T-helper 2 cell treated with Interferon-gamma antibody and Interleukin-4, amounts not matched to agents 5 μg/mL and 100 μg/mL, for 36 hours (primary cell): ENCODE measurements around the gene FAM210A.
A peak's percentile ranks its signal among the peaks of the same experiment; 100 is the strongest.

Experiments used
- DNase-seq: peaks from one replicate; pipeline ENCODE4 v3.0.0; 2021; ENCODE audit warnings: low spot score
- H3K27ac Mint-ChIP-seq: one replicate; pipeline ENCODE4 v1.8.0; 2021; ENCODE audit warnings: mild to moderate bottlenecking, mixed read lengths
- H3K27me3 Mint-ChIP-seq: one replicate; pipeline ENCODE4 v1.8.0; 2021; ENCODE audit warnings: low read depth, mixed read lengths
- H3K36me3 Mint-ChIP-seq: one replicate; pipeline ENCODE4 v1.8.0; 2021; ENCODE audit warnings: low read depth, mixed read lengths
- H3K4me1 Mint-ChIP-seq: one replicate; pipeline ENCODE4 v1.8.0; 2021; ENCODE audit warnings: low read depth, mixed read lengths
- H3K4me3 Mint-ChIP-seq: one replicate; pipeline ENCODE4 v1.8.0; 2022; ENCODE audit warnings: mild to moderate bottlenecking, moderate library complexity, mixed read lengths
- H3K9me3 Mint-ChIP-seq: one replicate; pipeline ENCODE4 v1.8.0; 2021; ENCODE audit warnings: mixed read lengths

Gene FAM210A

DNA sequence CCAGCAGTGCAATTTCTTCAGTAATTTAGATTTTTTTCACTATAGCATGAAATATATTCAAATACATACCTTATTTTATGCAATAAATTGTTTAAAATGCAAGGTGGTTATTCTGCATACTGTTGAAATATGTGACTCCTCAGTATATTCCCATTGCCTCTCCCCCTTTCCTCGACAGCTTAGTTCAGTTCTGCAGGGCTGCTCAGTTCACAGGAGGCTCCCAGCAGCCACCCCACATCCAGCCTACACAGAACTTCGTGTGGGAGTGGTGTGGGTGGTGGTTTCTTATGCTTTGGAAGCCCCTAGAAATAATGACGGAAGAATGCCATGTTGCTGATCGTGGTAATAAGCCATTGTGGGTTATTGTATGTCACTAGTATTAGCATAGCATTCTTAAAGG, 79.7 kb downstream of the FAM210A start:
- no peaks in the 10 kb centered on the region for H3K9me3 Mint-ChIP-seq
- no peak overlapping the region for H3K27ac Mint-ChIP-seq
- no peak for DNase-seq
- no peaks in the 10 kb centered on the region for H3K4me1 Mint-ChIP-seq
- H3K36me3 Mint-ChIP-seq, result peaks cover 7% of the 10 kb centered on the region
- no peaks in the 10 kb centered on the region for H3K27me3 Mint-ChIP-seq
- H3K4me3 Mint-ChIP-seq, result no peak overlapping the region

DNA sequence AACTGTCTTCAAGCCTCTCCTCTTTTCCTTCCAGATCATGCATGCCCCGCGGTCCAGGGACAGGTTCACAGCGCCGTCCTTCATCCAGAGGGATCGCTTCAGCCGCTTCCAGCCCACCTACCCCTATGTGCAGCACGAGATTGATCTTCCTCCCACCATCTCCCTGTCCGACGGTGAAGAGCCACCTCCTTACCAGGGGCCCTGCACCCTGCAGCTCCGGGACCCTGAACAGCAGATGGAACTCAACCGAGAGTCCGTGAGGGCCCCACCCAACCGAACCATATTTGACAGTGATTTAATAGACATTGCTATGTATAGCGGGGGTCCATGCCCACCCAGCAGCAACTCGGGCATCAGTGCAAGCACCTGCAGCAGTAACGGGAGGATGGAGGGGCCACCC, 81.3 kb downstream of the FAM210A start:
- Mint-ChIP-seq H3K4me3 (no peak overlapping the region), H3K9me3 (no peaks in the 10 kb centered on the region), H3K27me3 (no peaks in the 10 kb centered on the region), H3K4me1 (peaks cover 3% of the 10 kb centered on the region), H3K36me3 (peaks cover 12% of the 10 kb centered on the region), H3K27ac (no peak overlapping the region)
- DNase-seq, result no peak

DNA sequence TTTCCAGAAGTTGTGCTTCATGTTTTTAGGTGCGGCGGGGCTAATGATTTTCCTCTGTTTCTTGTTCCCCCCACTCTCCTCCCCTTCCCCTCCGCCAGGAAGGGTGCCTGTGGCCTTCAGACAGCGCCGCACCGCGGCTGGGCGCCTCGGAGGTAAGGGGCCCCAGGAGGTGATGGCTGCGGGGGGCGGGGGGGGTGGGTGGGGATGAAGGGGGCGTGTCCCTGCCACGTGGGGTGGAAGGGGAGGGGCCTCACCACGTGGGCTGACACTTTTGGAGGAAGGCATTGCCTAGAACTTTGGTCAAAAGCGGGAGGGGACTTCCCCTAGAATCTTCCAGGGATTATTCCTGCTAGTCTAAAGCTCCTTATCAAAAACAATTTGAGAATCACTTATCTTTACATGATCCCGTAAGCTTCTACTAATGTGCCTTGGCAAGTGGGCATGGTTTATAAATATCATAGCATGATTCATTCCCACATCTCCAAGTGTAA, 83.1 kb downstream of the FAM210A start:
- Mint-ChIP-seq H3K36me3 (peaks cover 12% of the 10 kb centered on the region), H3K4me1 (peaks cover 3% of the 10 kb centered on the region), H3K4me3 (no peak overlapping the region), H3K27ac (no peak overlapping the region), H3K27me3 (no peaks in the 10 kb centered on the region), H3K9me3 (no peaks in the 10 kb centered on the region)
- no peak for DNase-seq

DNA sequence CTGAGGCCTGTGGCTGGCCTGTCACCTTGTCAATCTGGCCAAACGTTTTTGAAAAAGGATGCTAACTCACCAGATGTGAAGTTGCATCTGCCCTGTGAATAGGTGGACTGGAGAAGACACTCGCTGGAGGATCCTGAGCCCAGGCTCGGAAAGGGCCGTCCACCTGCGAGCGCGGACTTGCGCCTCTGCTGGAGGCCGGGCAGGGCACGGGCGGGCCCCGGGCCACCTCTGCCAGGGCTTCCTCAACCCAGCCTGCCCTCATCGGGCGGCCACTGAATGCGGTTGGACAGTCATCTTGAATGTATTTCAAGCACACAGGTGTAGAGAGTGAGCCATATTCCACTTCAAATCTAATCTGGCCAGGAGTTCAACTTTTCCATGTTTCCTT, 83.9 kb downstream of the FAM210A start:
- Mint-ChIP-seq H3K27me3 (no peaks in the 10 kb centered on the region), H3K27ac (no peak overlapping the region), H3K4me3 (no peak overlapping the region), H3K9me3 (no peaks in the 10 kb centered on the region), H3K36me3 (peaks cover 12% of the 10 kb centered on the region), H3K4me1 (peaks cover 3% of the 10 kb centered on the region)
- no peak for DNase-seq

DNA sequence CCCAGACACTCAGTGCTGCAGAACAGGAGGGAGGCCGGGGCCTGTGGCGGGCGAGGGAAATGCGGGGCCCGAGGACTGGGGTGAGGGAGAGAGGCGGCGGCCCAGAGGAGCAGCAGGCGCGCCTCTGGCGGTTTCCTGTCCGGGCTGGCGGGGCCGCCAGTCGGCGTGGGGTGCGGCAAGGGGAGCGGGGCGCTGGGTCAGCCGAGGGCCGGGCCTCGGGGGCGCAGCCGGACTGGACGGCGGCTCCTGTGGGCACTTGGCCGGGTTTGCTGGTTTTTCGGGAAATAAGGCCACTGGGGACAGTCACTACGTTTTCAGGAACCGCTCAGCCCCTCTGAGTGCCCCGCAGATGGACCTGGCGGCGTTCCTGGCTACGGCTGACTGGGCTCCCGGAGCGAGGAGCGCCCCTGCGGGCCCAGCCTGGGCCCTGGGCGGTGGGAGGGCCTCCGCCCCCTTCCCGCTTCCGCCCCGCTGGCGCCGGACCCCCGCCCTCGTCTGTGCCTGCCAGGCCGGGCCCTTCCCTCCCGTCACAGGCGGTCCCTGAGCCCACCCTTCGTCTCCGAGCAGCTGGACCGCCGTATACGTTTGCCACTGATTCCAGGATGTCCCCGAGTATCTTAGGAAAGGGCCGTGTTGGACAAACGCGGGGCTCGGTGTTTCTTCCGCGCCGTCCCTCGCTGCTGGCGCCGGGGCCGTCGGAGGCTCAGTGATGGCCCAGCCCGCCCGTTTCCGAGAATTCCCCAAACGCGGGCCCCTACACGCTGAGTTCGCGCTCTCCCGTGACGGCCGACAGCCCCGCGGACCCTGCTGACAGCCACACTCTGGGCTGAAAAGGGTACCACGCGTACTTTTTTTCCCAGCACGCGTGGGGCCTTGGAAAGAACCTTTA, 84.6 kb downstream of the FAM210A start:
- Mint-ChIP-seq H3K4me3 (no peak overlapping the region), H3K27ac (no peak overlapping the region), H3K27me3 (no peaks in the 10 kb centered on the region)

DNA sequence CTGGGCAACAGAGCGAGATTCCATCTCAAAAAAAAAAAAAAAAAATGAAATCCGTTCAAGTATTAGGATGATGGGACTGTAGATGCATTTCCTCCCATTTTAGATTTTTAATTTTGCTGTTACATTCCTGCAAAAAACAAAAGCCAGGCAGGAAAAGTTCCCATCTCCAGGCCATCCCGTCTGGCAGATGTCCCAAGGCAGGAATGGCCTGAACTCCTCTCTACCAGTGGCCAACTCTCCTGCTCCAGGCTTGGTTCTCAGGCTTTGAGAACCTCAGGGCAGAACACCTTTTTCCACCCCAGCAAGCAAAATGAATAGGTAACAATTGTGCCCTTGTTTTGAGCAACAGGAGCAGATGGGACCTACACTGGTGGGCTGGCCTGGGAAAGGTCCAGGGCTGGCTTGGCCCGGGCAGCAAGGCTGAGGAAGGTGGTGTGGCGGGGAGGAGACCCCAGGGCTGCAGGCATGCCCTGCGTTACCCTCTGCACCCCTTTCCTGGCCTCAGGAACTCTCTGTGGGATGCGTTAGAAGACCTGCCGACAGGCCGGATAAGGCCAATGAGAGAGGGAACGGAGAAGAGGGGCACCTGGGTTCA, 86.0 kb downstream of the FAM210A start:
- Mint-ChIP-seq H3K27me3 (no peaks in the 10 kb centered on the region), H3K36me3 (peaks cover 10% of the 10 kb centered on the region), H3K4me3 (no peak overlapping the region), H3K27ac (no peak overlapping the region), H3K4me1 (peaks cover 3% of the 10 kb centered on the region), H3K9me3 (no peaks in the 10 kb centered on the region)
- no peak for DNase-seq

More for the DNA sequence above, 84.6 kb downstream of the FAM210A start:
- DNase-seq, result no peak
- Mint-ChIP-seq H3K4me1 (peaks cover 3% of the 10 kb centered on the region), H3K36me3 (peaks cover 12% of the 10 kb centered on the region), H3K9me3 (no peaks in the 10 kb centered on the region)

DNA sequence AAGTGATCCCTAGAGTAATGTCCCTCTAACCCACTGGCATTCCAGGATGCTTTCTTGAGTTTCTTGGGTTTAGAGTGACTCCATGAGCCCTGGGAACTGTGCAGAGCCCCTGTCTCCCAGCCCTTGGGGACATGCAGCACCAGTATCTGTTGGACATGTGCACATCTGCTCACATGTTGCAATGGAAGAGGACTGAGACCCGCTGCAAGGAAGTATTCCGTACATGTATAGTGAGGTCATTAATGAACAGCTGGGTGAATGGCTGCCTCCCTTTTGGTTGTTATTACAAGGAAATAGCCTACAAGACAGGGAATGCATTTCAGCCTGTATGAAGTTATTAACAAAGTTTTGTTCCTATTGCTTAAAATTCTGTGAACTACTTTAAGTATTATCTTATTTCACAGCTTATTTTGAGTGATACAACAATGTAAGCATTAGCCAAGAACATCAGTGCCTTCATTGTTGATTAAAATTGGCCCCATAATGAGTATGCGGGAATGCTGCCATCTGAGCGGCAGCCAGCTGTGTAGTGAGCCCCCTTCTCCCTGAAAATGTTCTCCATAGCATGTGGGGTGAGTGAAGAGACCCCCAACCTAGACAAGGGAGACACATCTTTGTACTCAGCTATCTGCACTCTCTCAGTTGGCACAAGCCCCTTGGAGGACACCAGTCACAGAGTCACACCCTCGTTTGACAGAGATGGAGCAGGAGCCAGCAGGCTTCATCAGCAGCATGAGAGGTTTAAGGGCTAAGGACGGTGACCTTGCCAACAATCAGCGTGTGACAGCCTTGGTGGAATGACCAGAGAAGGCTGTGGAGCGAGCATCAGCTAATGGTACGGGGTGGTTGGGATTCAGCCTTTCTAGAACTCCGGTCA, 87.4 kb downstream of the FAM210A start:
- Mint-ChIP-seq H3K4me3 (no peak overlapping the region), H3K9me3 (no peaks in the 10 kb centered on the region), H3K4me1 (peaks cover 3% of the 10 kb centered on the region), H3K27ac (no peak overlapping the region), H3K36me3 (peaks cover 7% of the 10 kb centered on the region), H3K27me3 (no peaks in the 10 kb centered on the region)
- DNase-seq, result no peak

DNA sequence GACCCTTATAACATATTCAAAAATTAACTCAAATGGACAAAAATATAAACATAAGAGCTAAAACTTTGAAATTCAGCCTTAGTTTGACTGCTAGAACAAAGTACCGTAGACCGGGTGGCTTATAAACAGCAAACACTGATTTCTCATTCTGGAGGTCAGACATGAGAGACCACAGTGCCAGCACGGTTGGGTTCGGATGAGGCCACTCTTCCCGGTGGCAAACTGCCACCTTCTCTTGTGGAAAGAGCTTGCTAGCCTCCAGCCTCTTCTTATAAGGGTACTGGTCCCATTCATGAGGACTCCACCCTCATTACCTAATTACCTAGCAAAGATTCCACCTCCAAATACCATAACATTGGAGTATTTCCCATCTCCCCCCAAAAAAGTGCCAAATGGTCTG, 91.3 kb downstream of the FAM210A start:
- Mint-ChIP-seq H3K27me3 (no peaks in the 10 kb centered on the region), H3K4me3 (no peak overlapping the region), H3K9me3 (peaks cover 3% of the 10 kb centered on the region), H3K4me1 (peaks cover 1% of the 10 kb centered on the region), H3K27ac (no peak overlapping the region), H3K36me3 (peaks cover 11% of the 10 kb centered on the region)
- no peak for DNase-seq

DNA sequence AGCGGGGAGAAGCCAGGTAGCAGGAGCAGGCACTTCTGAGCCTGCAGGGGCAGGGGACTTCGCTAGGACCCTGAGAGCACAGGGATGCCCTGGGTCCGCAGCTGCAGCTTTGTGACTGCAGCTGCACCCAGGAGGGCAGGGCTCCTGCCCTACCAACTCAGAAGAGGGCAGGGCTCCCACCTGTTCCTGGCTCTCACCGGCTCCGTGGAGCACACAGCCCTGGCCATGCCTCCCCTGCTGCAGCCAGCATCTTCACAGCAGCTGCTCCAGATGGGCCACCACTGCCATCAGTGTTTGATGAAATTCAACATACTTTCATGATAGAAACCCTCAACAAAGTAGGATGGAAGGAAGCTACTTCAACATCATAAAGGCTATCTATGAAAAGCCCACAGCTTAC, 92.7 kb downstream of the FAM210A start:
- peaks cover 3% of the 10 kb centered on the region for H3K9me3 Mint-ChIP-seq
- DNase-seq, result no peak
- H3K27me3 Mint-ChIP-seq, result no peaks in the 10 kb centered on the region
- no peak overlapping the region for H3K27ac Mint-ChIP-seq
- H3K4me1 Mint-ChIP-seq, result peaks cover 9% of the 10 kb centered on the region
- H3K4me3 Mint-ChIP-seq, result no peak overlapping the region
- H3K36me3 Mint-ChIP-seq, result peaks cover 11% of the 10 kb centered on the region

DNA sequence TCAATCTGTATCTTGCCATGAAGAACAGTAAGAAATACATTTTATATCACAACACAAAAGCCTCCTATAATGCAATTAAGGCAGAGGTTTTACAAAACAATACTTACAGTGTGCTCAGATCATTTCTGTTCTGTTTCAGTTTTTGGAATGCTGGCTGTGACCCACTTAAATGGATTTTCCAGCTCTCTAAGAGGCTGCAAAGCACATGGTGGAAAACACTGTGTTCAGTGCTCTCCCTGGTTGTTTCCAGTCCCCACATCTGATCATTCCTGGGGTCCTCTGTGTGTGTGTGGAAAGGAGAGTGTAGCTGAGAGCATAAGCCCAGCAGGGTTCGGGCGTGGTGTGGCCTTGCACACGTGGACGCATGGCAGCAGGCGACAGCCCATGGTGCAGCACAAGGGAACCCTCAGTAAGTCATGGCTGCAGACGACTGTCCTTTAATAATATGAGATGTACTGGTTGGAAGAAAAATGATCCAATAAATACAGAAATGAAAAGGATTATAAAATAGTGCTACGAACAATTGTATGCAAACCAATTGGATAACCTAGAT, 95.6 kb downstream of the FAM210A start:
- Mint-ChIP-seq H3K9me3 (peaks cover 3% of the 10 kb centered on the region), H3K4me3 (no peak overlapping the region), H3K36me3 (peaks cover 11% of the 10 kb centered on the region), H3K27ac (no peak overlapping the region), H3K27me3 (no peaks in the 10 kb centered on the region), H3K4me1 (peaks cover 13% of the 10 kb centered on the region)
- no peak for DNase-seq

DNA sequence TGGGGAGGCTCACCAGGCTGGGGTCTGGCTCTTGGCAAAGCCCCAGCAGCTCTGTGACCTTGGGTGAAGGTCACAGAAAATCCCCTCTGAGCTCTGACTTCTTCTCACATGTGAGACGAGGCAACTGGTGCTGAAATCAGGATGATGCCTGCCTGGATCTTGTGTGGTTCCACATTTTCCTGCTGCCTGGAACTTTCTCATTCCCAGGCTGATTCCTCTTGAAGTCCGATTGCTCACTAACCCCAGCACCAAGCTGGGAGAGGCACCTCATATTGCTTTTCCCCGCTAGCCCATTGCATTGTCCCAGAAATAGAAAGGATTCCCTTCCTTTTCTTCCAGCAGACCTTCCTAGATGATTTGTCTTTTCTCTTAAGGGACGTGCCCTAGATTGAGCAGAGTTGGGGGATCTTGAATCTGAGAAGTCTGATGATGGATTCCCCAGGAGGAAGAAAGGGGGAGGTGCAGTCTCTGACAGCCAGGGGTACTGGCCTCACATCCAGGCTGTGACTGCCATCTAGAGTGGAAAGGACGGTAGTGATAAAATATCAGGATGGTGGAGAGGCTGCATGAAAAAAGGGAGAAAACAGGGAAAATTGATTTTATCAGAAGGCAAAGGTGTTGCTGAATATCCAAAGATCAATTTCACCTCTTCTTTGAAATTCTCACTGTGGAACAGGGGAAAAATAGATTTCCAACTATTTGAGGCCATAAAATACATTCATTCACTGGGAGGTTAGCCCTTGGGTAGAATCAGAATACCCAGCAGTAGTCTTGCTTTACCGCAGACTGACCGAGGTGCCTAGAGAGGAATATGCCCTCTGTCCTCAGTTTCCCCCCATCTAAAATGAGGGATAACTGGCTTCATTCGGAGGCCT, 96.3 kb downstream of the FAM210A start:
- Mint-ChIP-seq H3K4me3 (no peak overlapping the region), H3K4me1 (peaks cover 14% of the 10 kb centered on the region), H3K36me3 (peaks cover 11% of the 10 kb centered on the region), H3K27ac (no peak overlapping the region), H3K9me3 (peaks cover 3% of the 10 kb centered on the region), H3K27me3 (no peaks in the 10 kb centered on the region)
- peak; percentile 32 for DNase-seq

DNA sequence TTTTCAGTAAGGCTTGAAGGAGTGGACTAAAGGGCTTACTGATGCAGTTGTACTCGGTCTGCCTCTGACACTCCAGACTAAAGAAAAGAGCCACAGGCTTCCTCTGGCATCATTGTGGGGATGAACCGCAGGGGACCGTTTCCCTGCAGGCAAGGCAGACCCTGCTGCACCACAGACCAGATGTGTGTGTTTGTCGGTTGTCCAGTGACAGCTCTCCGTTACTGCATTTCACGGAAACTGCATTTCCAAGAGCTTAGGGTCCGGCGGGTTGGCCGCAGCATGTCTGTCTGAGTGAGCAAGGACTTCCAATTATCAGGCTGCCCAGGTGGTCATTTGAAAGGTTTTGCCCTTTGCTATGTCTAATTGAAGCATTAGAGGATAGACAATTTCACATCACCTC, 98.1 kb downstream of the FAM210A start:
- Mint-ChIP-seq H3K27me3 (no peaks in the 10 kb centered on the region), H3K36me3 (peaks cover 9% of the 10 kb centered on the region), H3K9me3 (peaks cover 3% of the 10 kb centered on the region), H3K4me1 (peaks cover 16% of the 10 kb centered on the region), H3K4me3 (no peak overlapping the region), H3K27ac (no peak overlapping the region)
- DNase-seq, result no peak

DNA sequence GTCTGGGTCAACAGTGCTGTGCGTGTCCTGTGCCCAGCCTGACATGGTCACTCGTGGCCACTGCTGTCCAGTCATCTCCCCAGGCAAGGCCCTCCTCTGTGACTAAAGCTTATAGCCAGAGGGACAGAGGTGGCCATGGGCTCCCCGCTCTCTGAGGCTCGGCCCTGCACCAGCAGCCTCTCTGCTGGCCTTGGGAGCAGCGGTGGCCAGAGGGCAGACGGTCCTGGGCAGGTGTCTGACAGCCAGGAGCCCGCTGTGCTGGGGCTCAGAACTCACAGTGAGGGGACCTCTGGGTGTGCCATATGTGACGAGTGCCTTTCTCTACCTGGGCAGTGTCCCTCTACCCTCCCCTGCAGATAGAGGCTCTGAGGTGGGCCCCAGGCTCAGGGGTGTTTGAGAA, 98.7 kb downstream of the FAM210A start:
- DNase-seq, result no peak
- no peak overlapping the region for H3K4me3 Mint-ChIP-seq
- H3K27me3 Mint-ChIP-seq, result no peaks in the 10 kb centered on the region
- peaks cover 16% of the 10 kb centered on the region for H3K4me1 Mint-ChIP-seq
- peaks cover 4% of the 10 kb centered on the region for H3K36me3 Mint-ChIP-seq
- no peak overlapping the region for H3K27ac Mint-ChIP-seq
- H3K9me3 Mint-ChIP-seq, result peaks cover 2% of the 10 kb centered on the region
